PC-9 (cell line): ENCODE measurements around the gene PITPNM1.

Source experiments
- EZH2 ChIP-seq: fragments of 200-600 bp; sonication (generic); IDR thresholded peaks from 2 replicates; pipeline ENCODE4 v1.8.0; 2017; ENCODE audit warnings: antibody characterized with exemption, low read depth
- TF ChIP-seq, protein P1 (sequence below): fragments of 200-600 bp; sonication (generic); conservative IDR thresholded peaks from 2 replicates; pipeline ENCODE4 v1.6.1; 2017; ENCODE audit warnings: mixed run types, antibody characterized with exemption, mild to moderate bottlenecking, moderate library complexity

DNA sequence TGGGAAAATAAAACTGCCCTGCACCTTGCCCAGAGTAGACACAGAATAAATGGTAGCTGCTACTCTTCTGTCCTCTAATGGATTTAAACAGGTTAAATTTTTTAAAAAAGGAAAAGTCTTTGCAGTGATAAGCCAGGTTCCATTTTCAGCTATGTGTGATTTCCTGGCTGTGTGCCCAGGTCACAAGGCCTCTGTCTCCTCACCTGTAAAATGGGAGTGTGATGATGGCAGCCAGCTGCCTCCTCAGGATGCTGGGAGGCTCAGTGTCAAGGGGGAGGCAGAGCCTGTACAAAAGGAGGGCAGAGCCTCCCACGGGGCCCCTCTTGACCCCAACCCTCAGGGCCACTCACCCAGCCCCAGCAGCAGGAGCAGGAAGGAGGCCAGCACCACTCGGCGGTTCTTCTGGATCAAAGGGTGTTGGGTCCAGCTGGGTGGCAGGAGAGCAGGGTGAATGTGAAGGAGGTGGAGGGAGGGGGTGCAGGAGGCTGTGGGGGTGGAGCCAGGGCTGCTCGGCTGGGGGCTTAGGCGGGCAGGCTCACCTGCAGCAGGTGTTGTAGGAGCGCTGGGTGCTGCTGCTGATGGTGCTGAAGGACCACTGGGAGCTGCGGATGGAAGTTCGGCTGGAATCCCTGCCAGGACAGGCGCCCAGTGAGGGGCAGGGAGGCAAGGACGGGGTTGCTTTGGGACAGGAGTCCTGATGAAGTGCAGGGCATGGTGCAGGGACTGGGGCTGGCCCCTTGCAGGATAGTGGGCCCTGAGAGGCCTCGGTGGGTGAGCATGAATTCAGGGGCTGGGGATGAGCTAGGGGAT lies 38.0 kb downstream of the PITPNM1 start:
- TF ChIP-seq, protein P1, sequence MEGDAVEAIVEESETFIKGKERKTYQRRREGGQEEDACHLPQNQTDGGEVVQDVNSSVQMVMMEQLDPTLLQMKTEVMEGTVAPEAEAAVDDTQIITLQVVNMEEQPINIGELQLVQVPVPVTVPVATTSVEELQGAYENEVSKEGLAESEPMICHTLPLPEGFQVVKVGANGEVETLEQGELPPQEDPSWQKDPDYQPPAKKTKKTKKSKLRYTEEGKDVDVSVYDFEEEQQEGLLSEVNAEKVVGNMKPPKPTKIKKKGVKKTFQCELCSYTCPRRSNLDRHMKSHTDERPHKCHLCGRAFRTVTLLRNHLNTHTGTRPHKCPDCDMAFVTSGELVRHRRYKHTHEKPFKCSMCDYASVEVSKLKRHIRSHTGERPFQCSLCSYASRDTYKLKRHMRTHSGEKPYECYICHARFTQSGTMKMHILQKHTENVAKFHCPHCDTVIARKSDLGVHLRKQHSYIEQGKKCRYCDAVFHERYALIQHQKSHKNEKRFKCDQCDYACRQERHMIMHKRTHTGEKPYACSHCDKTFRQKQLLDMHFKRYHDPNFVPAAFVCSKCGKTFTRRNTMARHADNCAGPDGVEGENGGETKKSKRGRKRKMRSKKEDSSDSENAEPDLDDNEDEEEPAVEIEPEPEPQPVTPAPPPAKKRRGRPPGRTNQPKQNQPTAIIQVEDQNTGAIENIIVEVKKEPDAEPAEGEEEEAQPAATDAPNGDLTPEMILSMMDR: no peak
- TF ChIP-seq EZH2: no peak
